K562 (cell line): ENCODE results near the gene RNF215.

ENCODE experiments used
- CHD4 ChIP-seq: fragments of 200-600 bp; sonication (generic); IDR thresholded peaks from 3 replicates; pipeline ENCODE4 v1.6.1; 2012; ENCODE audit warnings: low read depth, mild to moderate bottlenecking, mixed read lengths, low read length, inconsistent platforms; ENCODE audit not compliant: insufficient read depth, insufficient replicate concordance, poor library complexity, severe bottlenecking
- ETV6 ChIP-seq, 3 experiments: fragments of 150-350 bp in 1 of 3; sonication (generic) in 1 of 3; formaldehyde crosslinking in 1 of 3; IDR thresholded peaks; 2 replicates each; pipeline versions ENCODE4 v1.6.1 to v1.8.0; 2014 to 2022; ENCODE audit warnings: borderline replicate concordance in 2 of 3, low read depth in 2 of 3, antibody characterized with exemption in 1 of 3, low read length in 1 of 3, mild to moderate bottlenecking in 1 of 3, missing genetic modification reagents in 1 of 3
- FOXM1 ChIP-seq, 2 experiments: fragments of 450-650 bp in 1 of 2; sonication (generic) in 1 of 2; formaldehyde crosslinking in 1 of 2; IDR thresholded peaks; 2 replicates each; pipeline versions ENCODE4 v1.6.1 to v1.9.0; 2017 to 2022; ENCODE audit warnings: low read depth in 2 of 2, mild to moderate bottlenecking in 2 of 2, missing genetic modification reagents in 1 of 2, moderate library complexity in 1 of 2
- GABPB1 ChIP-seq: sonication (generic); formaldehyde crosslinking; IDR thresholded peaks from 2 replicates; pipeline ENCODE4 v1.8.0; 2022; ENCODE audit warnings: mild to moderate bottlenecking, missing genetic modification reagents
- MEF2A ChIP-seq: IDR thresholded peaks from 2 replicates; pipeline ENCODE4 v1.6.1; 2011; ENCODE audit warnings: low read depth, mild to moderate bottlenecking, low read length, moderate library complexity; ENCODE audit not compliant: control insufficient read depth
- SNRNP70 ChIP-seq: fragments of 200-400 bp; formaldehyde crosslinking; optimal IDR thresholded peaks from 2 replicates; pipeline ENCODE3; 2017; ENCODE audit warnings: low read depth, low read length
- TGIF2 ChIP-seq: sonication (generic); formaldehyde crosslinking; IDR thresholded peaks from 2 replicates; pipeline ENCODE4 v1.8.1; 2022; ENCODE audit warnings: mild to moderate bottlenecking, missing genetic modification reagents, moderate library complexity
- THRA ChIP-seq: fragments of 450-650 bp; IDR thresholded peaks from 2 replicates; pipeline ENCODE4 v1.6.1; 2017; ENCODE audit warnings: mild to moderate bottlenecking, moderate library complexity
- ZNF274 ChIP-seq: IDR thresholded peaks from 2 replicates; pipeline ENCODE4 v1.6.1; 2011; ENCODE audit warnings: low read depth, mild to moderate bottlenecking, low read length, moderate library complexity, borderline replicate concordance

GRCh38 chr22:30365891-30366290 is 21.3 kb downstream of the RNF215 start:
- TF ChIP-seq TGIF2 (CRISPR knock-in tag), result no peak
- no peak for TF ChIP-seq FOXM1 (IDR thresholded peaks at IDR 0.05; ENCODE audit: low read depth)
- no peak for TF ChIP-seq FOXM1 (CRISPR knock-in tag; IDR thresholded peaks at IDR 0.05; ENCODE audit: low read depth)
- no peak for TF ChIP-seq SNRNP70
- no peak for TF ChIP-seq THRA
- TF ChIP-seq CHD4, result no peak
- no peak for TF ChIP-seq ETV6 (IDR thresholded peaks at IDR 0.05; ENCODE audit: borderline replicate concordance in 1 of 2, low read depth in 2 of 2, low read length in 1 of 2)
- no peak for TF ChIP-seq ETV6 (CRISPR knock-in tag; IDR thresholded peaks at IDR 0.05; ENCODE audit: borderline replicate concordance)
- no peak for TF ChIP-seq MEF2A
- TF ChIP-seq ZNF274, result no peak
- TF ChIP-seq GABPB1 (CRISPR knock-in tag), result no peak
